ENCODE measurements around the gene LRRC23. TPM values are rescaled to one million over a fixed set of nuclear protein-coding genes. Genes with fewer than 3 reads are reported as not detected.

LRRC23 gene
- total and polyA plus RNA-seq, 9 of the 15 experiments (the other 6 are each of a cell fraction or from before 2014, with no cell fraction given): 2.2 to 7.0 (median 3.0) TPM

- no peak for TF ChIP-seq RFX7 (CRISPR knock-in tag; IDR thresholded peaks at IDR 0.05)
- TF ChIP-seq SAFB2 (IDR thresholded peaks at IDR 0.05; ENCODE audit: borderline replicate concordance, low read depth, low read length, severe bottlenecking): no peak
- TF ChIP-seq SAFB (IDR thresholded peaks at IDR 0.05; ENCODE audit: borderline replicate concordance, low read depth, low read length): no peak
- TF ChIP-seq CHD4 (IDR thresholded peaks at IDR 0.05; ENCODE audit: insufficient read depth, insufficient replicate concordance, low read depth, low read length, poor library complexity, severe bottlenecking): no peak
- 0 out of 4 replicates have a peak, but pooled peaks of 1 of the 2 experiments have one; percentile 55 for TF ChIP-seq SIN3A (IDR thresholded peaks at IDR 0.05; ENCODE audit: borderline replicate concordance in 2 of 2, control insufficient read depth in 1 of 2, low read depth in 2 of 2, low read length in 2 of 2)
- TF ChIP-seq MEF2A (IDR thresholded peaks at IDR 0.05; ENCODE audit: control insufficient read depth, low read depth, low read length): no peak
- peak; percentile 83; the same call in 1 of the 2 replicates for TF ChIP-seq BRD4 (IDR thresholded peaks at IDR 0.05)
- no peak for TF ChIP-seq ETS2 (tag; IDR thresholded peaks at IDR 0.05; ENCODE audit: borderline replicate concordance, poor library complexity, severe bottlenecking)
- TF ChIP-seq, protein P1, sequence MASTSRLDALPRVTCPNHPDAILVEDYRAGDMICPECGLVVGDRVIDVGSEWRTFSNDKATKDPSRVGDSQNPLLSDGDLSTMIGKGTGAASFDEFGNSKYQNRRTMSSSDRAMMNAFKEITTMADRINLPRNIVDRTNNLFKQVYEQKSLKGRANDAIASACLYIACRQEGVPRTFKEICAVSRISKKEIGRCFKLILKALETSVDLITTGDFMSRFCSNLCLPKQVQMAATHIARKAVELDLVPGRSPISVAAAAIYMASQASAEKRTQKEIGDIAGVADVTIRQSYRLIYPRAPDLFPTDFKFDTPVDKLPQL (IDR thresholded peaks at IDR 0.05; ENCODE audit: extremely low read depth, insufficient read length): no peak
- no peak for TF ChIP-seq PRPF4 (IDR thresholded peaks at IDR 0.05; ENCODE audit: insufficient read depth, low read depth, low read length, poor library complexity, severe bottlenecking)
- TF ChIP-seq CBFB (CRISPR knock-in tag; IDR thresholded peaks at IDR 0.05): no peak
- no peak for TF ChIP-seq HDGF (IDR thresholded peaks at IDR 0.05)
- TF ChIP-seq JUN (IDR thresholded peaks at IDR 0.05; ENCODE audit: borderline replicate concordance, low read depth, low read length): peak; percentile 63; the same call in 1 of the 2 replicates
- TF ChIP-seq JUN (CRISPR knock-in tag; IDR thresholded peaks at IDR 0.05; ENCODE audit: borderline replicate concordance): no peak
- no peak for TF ChIP-seq RBM15 (IDR thresholded peaks at IDR 0.05; ENCODE audit: insufficient read depth, low read length)
- peak; percentile 85 for TF ChIP-seq XRCC5 (IDR thresholded peaks at IDR 0.05; ENCODE audit: low read depth, low read length)
- peak; percentile 97 for TF ChIP-seq MAFG (tag; conservative IDR thresholded peaks at IDR 0.05)
- no peak for TF ChIP-seq CREB5 (CRISPR knock-in tag; IDR thresholded peaks at IDR 0.05)
- peak; percentile 33; the same call in 1 of the 2 replicates for TF ChIP-seq MXI1 (IDR thresholded peaks at IDR 0.05; ENCODE audit: low read depth, low read length)
- TF ChIP-seq SPI1 (IDR thresholded peaks at IDR 0.05; ENCODE audit: borderline replicate concordance, low read depth, low read length): peak; percentile 66; the same call in 1 of the 2 replicates
- TF ChIP-seq ZBTB43 (CRISPR knock-in tag; IDR thresholded peaks at IDR 0.05): no peak
- peak; percentile 80 to 92 for TF ChIP-seq MAZ (CRISPR knock-in tag; conservative IDR thresholded peaks at IDR 0.05 in 1 of 2, IDR thresholded peaks at IDR 0.05 in 1 of 2)
- no peak for TF ChIP-seq ZNF436 (CRISPR knock-in tag; IDR thresholded peaks at IDR 0.05)
- no peak for TF ChIP-seq STAT5A (IDR thresholded peaks at IDR 0.05; ENCODE audit: borderline replicate concordance, low read length)
Measured at GRCh38 chr12:6890789-6891645, 13.6 kb upstream of the LRRC23 start (continued).
